Thymus (tissue), 11 donors: ENCODE data around the gene PAK4. TPM values are rescaled to one million over a fixed set of nuclear protein-coding genes. Genes with fewer than 3 reads are reported as not detected.

Experiments used
- DNase-seq, 9 donors: peaks; one replicate each; pipeline ENCODE4 v3.0.0-alpha.2; 2013; ENCODE audit warnings: low spot score in 9 of 9, low read depth in 6 of 9, missing footprints in 1 of 9
- H3K27ac ChIP-seq, 2 donors: one replicate each; pipeline ENCODE4 v1.5.1; 2013; ENCODE audit warnings: control low read depth in 1 of 2, low read depth in 1 of 2, low read length in 1 of 2, mild to moderate bottlenecking in 1 of 2, moderate library complexity in 1 of 2
- H3K27me3 ChIP-seq, 2 donors: one replicate each; pipeline ENCODE4 v1.5.1; 2013; ENCODE audit warnings: low read length in 1 of 2; ENCODE audit not compliant: control insufficient read depth in 2 of 2, insufficient read depth in 1 of 2
- H3K36me3 ChIP-seq, 2 donors: one replicate each; pipeline ENCODE4 v1.5.1; 2013; ENCODE audit warnings: low read length in 1 of 2, mild to moderate bottlenecking in 1 of 2, moderate library complexity in 1 of 2; ENCODE audit not compliant: control insufficient read depth in 2 of 2, insufficient read depth in 2 of 2
- H3K4me1 ChIP-seq, 2 donors: one replicate each; pipeline ENCODE4 v1.5.1; 2013; ENCODE audit warnings: low read length in 2 of 2; ENCODE audit not compliant: control insufficient read depth in 2 of 2, insufficient read depth in 2 of 2
- H3K4me3 ChIP-seq, 2 donors: one replicate each; pipeline ENCODE4 v1.5.1; 2013; ENCODE audit warnings: low read length in 2 of 2, control low read depth in 1 of 2, mild to moderate bottlenecking in 1 of 2
- H3K9me3 ChIP-seq, 2 donors: one replicate each; pipeline ENCODE4 v1.5.1; 2013; ENCODE audit warnings: low read length in 1 of 2, mild to moderate bottlenecking in 1 of 2; ENCODE audit not compliant: control insufficient read depth in 2 of 2, insufficient read depth in 1 of 2
- WGBS: extraction: QIAGEN DNeasy Blood & Tissue Kit; methylation state at CpG from one replicate; pipeline ENCODE4 v1.1.7; 2013; 5-methylcytosine and 5-hydroxymethylcytosine counted together
- polyA plus RNA-seq: library from polyadenylated mRNA; stranded (reverse); fragments of 200-250 nt; gene quantifications from one replicate; pipeline ENCODE4 v1.2.3, GENCODE V29; 2013
- total RNA-seq: library from RNA; stranded (reverse); fragments of 120-200 nt; gene quantifications from one replicate; pipeline ENCODE4 v1.2.4, GENCODE V29; 2013
- donor health status: healthy.

The PAK4 gene
- total and polyA plus RNA-seq, 2 donors = 1.9 to 14.4 TPM

- no peak overlapping the region for H3K27ac ChIP-seq
- no peak for DNase-seq
- peaks cover 17 to 57% of the 10 kb centered on the region in 2 donors for H3K36me3 ChIP-seq
- H3K4me3 ChIP-seq = no peak overlapping the region
- no peaks in the 10 kb centered on the region for H3K27me3 ChIP-seq
- no peaks in the 10 kb centered on the region for H3K9me3 ChIP-seq
- no peaks in the 10 kb centered on the region for H3K4me1 ChIP-seq
- 97% methylated on average over 30 of the region's 30 CpGs for WGBS
These were observed 52.9 kb downstream of the PAK4 start for GRCh38 chr19:39178296-39179006.

DNA sequence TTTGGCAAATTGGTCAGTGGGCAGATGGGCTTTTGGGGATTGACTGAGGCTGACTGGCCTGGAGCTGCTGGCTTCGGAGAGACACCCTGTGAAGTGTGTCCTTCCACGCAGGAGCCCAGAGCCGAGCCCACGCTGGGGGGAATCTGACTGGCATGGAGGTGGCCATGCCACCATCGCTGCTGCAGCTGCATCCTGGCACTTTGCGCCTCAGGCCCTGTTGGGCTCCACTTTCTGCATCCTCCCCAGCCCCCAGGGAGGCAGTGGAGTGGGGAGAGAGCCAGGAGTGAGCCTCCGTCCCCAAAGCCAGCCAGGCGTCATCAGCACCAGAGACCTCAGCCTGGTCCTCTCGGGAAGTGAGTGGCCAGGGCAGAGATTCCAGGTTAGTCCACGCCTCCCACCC, 54.2 kb downstream of the PAK4 start:
- H3K4me3 ChIP-seq = no peak overlapping the region
- DNase-seq = no peak
- no peaks in the 10 kb centered on the region for H3K27me3 ChIP-seq
- no peaks in the 10 kb centered on the region for H3K4me1 ChIP-seq
- peaks cover 15 to 44% of the 10 kb centered on the region in 2 donors for H3K36me3 ChIP-seq
- WGBS = 98% methylated on average over 10 of the region's 10 CpGs
- no peak overlapping the region for H3K27ac ChIP-seq
- H3K9me3 ChIP-seq = no peaks in the 10 kb centered on the region

- 97% methylated on average over 9 of the region's 9 CpGs for WGBS
- Histone ChIP-seq H3K27me3 (no peaks in the 10 kb centered on the region), H3K4me3 (no peak overlapping the region), H3K9me3 (no peaks in the 10 kb centered on the region), H3K36me3 (peaks cover 15 to 34% of the 10 kb centered on the region in 2 donors), H3K27ac (no peak overlapping the region), H3K4me1 (no peaks in the 10 kb centered on the region)
- DNase-seq = no peak
These were observed 55.2 kb downstream of the PAK4 start for GRCh38 chr19:39180749-39181148.

- no peak overlapping the region for H3K4me3 ChIP-seq
- WGBS = 95% methylated on average over 21 of the region's 21 CpGs
- no peaks in the 10 kb centered on the region for H3K27me3 ChIP-seq
- H3K9me3 ChIP-seq = no peaks in the 10 kb centered on the region
- H3K4me1 ChIP-seq = no peaks in the 10 kb centered on the region
- peaks cover 13 to 25% of the 10 kb centered on the region in 2 donors for H3K36me3 ChIP-seq
- no peak for DNase-seq
- no peak overlapping the region for H3K27ac ChIP-seq
These were observed 56.1 kb downstream of the PAK4 start for GRCh38 chr19:39181500-39182173.

- Histone ChIP-seq H3K36me3 (peaks cover 13 to 25% of the 10 kb centered on the region in 2 donors), H3K4me3 (no peak overlapping the region), H3K9me3 (no peaks in the 10 kb centered on the region), H3K27ac (no peak overlapping the region), H3K27me3 (no peaks in the 10 kb centered on the region), H3K4me1 (no peaks in the 10 kb centered on the region)
- WGBS = 94% methylated on average over 4 of the region's 4 CpGs
- no peak for DNase-seq
These were observed 56.6 kb downstream of the PAK4 start for GRCh38 chr19:39182174-39182505.

DNA sequence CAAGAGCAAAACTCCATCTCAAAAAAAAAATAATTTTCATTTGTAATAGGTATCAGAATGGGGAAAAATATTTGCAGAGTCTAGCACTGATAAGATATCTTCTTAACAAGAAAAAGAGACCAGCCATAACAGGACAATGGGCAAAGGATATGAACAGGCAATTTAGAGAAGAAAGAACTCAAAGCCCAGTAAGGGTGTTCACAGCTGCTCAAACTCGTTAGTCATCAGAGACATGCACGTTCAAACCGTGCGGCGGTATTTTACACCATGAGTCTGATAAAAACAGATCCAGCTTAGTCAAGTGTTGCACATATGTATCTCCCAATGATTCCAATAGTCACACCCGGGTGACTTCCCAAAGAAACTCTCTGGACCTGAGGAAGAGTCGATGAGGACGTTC, 57.5 kb downstream of the PAK4 start:
- Histone ChIP-seq H3K36me3 (peaks cover 5 to 16% of the 10 kb centered on the region in 2 donors), H3K27me3 (no peaks in the 10 kb centered on the region), H3K4me3 (no peak overlapping the region), H3K9me3 (no peaks in the 10 kb centered on the region), H3K4me1 (no peaks in the 10 kb centered on the region), H3K27ac (no peak overlapping the region)
- 97% methylated on average over 8 of the region's 8 CpGs for WGBS
- no peak for DNase-seq

DNA sequence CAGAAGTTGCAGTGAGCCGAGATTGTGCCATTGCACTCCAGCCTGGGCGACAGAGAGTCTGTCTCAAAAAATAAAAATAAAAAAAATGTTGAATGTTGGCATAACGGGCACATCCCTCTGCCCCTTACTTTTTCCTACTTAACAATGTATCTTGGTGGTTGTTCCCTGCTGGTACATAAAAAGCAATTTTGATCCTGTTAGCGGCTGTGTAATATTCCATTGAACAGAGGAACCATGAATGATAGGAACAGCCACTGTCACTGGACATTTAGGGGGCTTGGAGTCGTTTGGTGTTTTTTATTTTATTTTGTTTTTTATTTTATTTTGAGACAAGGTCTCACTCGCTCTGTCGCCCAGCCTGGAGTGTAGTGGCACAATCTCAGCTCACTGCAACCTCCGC, 60.8 kb downstream of the PAK4 start:
- Histone ChIP-seq H3K27ac (no peak overlapping the region), H3K36me3 (no peaks in the 10 kb centered on the region), H3K9me3 (no peaks in the 10 kb centered on the region), H3K4me1 (no peaks in the 10 kb centered on the region), H3K4me3 (no peak overlapping the region), H3K27me3 (peaks cover 0 to 4% of the 10 kb centered on the region in 2 donors)
- no peak for DNase-seq
- WGBS = 98% methylated on average over 8 of the region's 8 CpGs

DNA sequence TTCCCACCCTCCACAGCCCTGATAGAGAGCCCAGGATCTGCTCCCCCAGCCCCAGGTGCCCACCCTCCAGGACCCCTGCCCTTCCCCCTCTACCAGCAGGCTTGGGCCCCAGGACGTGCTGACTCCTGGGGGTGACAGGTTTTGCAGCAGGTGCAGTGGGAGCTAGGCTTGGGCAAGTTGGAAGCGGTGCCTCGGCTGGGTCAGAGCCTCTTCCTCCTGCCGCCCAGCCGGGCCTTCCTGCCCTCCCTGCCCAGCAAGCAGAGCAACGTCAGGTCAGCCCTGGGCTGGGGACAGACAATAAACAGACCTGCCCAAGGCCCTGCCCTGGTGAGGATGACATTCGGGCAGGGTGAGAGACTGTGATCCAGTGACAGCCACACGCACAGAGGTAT, 62.0 kb downstream of the PAK4 start:
- no peak overlapping the region for H3K4me3 ChIP-seq
- H3K4me1 ChIP-seq = no peaks in the 10 kb centered on the region
- H3K27ac ChIP-seq = no peak overlapping the region
- H3K9me3 ChIP-seq = no peaks in the 10 kb centered on the region
- WGBS = 71% methylated on average over 8 of the region's 8 CpGs
- H3K27me3 ChIP-seq = peaks cover 0 to 10% of the 10 kb centered on the region in 2 donors
- DNase-seq = no peak
- H3K36me3 ChIP-seq = no peaks in the 10 kb centered on the region

- Histone ChIP-seq H3K4me3 (no peak overlapping the region), H3K36me3 (no peaks in the 10 kb centered on the region), H3K27me3 (peaks cover 0 to 17% of the 10 kb centered on the region in 2 donors), H3K9me3 (no peaks in the 10 kb centered on the region), H3K4me1 (no peaks in the 10 kb centered on the region), H3K27ac (no peak overlapping the region)
- no peak for DNase-seq
- 85% methylated on average over 6 of the region's 6 CpGs for WGBS
These were observed 63.4 kb downstream of the PAK4 start for GRCh38 chr19:39188960-39189359.
